ENCODE measurements around the gene OR4D11.
"Not testable (repeated sequence)": the region's sequence is repeated elsewhere in the genome, so short reads cannot be mapped to it uniquely, and the experiment has no call there.

OR4D11 gene

GRCh38 chr11:59532620-59533019, 29.2 kb downstream of the OR4D11 start:
- Mint-ChIP-seq H3K4me1 (ENCODE audit: low read depth) (no peaks in the 10 kb centered on the region), H3K9me3 (no peaks in the 10 kb centered on the region)
- intact Hi-C loops (cut with micrococcal nuclease): no loop called here

GRCh38 chr11:59534676-59535075, 31.3 kb downstream of the OR4D11 start:
- Mint-ChIP-seq H3K9me3 (no peaks in the 10 kb centered on the region), H3K36me3 (ENCODE audit: low read depth) (no peaks in the 10 kb centered on the region), H3K4me1 (ENCODE audit: low read depth) (no peaks in the 10 kb centered on the region), H3K4me3 (no peak overlapping the region), H3K27me3 (no peaks in the 10 kb centered on the region), H3K27ac (no peak overlapping the region)
- intact Hi-C loops (cut with micrococcal nuclease): no loop called here

More at GRCh38 chr11:59532620-59533019, 29.2 kb downstream of the OR4D11 start:
- no peaks in the 10 kb centered on the region for H3K36me3 Mint-ChIP-seq (ENCODE audit: low read depth)
- H3K4me3 Mint-ChIP-seq: no peak overlapping the region
- no peak overlapping the region for H3K27ac Mint-ChIP-seq
- no peaks in the 10 kb centered on the region for H3K27me3 Mint-ChIP-seq

- Mint-ChIP-seq H3K9me3 (no peaks in the 10 kb centered on the region), H3K27me3 (no peaks in the 10 kb centered on the region), H3K36me3 (ENCODE audit: low read depth) (no peaks in the 10 kb centered on the region), H3K27ac (no peak overlapping the region), H3K4me3 (no peak overlapping the region), H3K4me1 (ENCODE audit: low read depth) (peaks cover 19% of the 10 kb centered on the region)
- intact Hi-C loops (cut with micrococcal nuclease): no loop called here
These were observed 38.9 kb downstream of the OR4D11 start for GRCh38 chr11:59542142-59542810.

- H3K9me3 Mint-ChIP-seq; H3K36me3 Mint-ChIP-seq (ENCODE audit: low read depth); H3K27me3 Mint-ChIP-seq; intact Hi-C loops (cut with micrococcal nuclease); H3K4me3 Mint-ChIP-seq; H3K27ac Mint-ChIP-seq: not testable (repeated sequence)
- H3K4me1 Mint-ChIP-seq (ENCODE audit: low read depth): peaks cover 26% of the 10 kb centered on the region
These were observed 40.3 kb downstream of the OR4D11 start for GRCh38 chr11:59543713-59544112.

GRCh38 chr11:59544869-59545178, 41.4 kb downstream of the OR4D11 start:
- Mint-ChIP-seq H3K4me3 (no peak overlapping the region), H3K36me3 (ENCODE audit: low read depth) (no peaks in the 10 kb centered on the region), H3K27me3 (no peaks in the 10 kb centered on the region), H3K27ac (no peak overlapping the region), H3K4me1 (ENCODE audit: low read depth) (peaks cover 32% of the 10 kb centered on the region), H3K9me3 (no peaks in the 10 kb centered on the region)
- intact Hi-C loops (cut with micrococcal nuclease): no loop called here

GRCh38 chr11:59545179-59546020, 42.0 kb downstream of the OR4D11 start:
- no peaks in the 10 kb centered on the region for H3K36me3 Mint-ChIP-seq (ENCODE audit: low read depth)
- intact Hi-C loops (cut with micrococcal nuclease): no loop called here
- peaks cover 1% of the 10 kb centered on the region for H3K27me3 Mint-ChIP-seq
- H3K27ac Mint-ChIP-seq: peak overlapping the region; percentile 10
- no peak overlapping the region for H3K4me3 Mint-ChIP-seq
- H3K9me3 Mint-ChIP-seq: no peaks in the 10 kb centered on the region
- H3K4me1 Mint-ChIP-seq (ENCODE audit: low read depth): peaks cover 36% of the 10 kb centered on the region

GRCh38 chr11:59547605-59548308, 44.4 kb downstream of the OR4D11 start:
- H3K27ac Mint-ChIP-seq: not testable (repeated sequence)

GRCh38 chr11:59548309-59548656, 44.9 kb downstream of the OR4D11 start:
- peaks cover 14% of the 10 kb centered on the region for H3K27me3 Mint-ChIP-seq
- intact Hi-C loops (cut with micrococcal nuclease): no loop called here
- no peaks in the 10 kb centered on the region for H3K36me3 Mint-ChIP-seq (ENCODE audit: low read depth)
- no peaks in the 10 kb centered on the region for H3K9me3 Mint-ChIP-seq
- no peak overlapping the region for H3K27ac Mint-ChIP-seq
- no peak overlapping the region for H3K4me3 Mint-ChIP-seq
- peaks cover 44% of the 10 kb centered on the region for H3K4me1 Mint-ChIP-seq (ENCODE audit: low read depth)

More at GRCh38 chr11:59547605-59548308, 44.4 kb downstream of the OR4D11 start:
- H3K4me3 Mint-ChIP-seq; H3K9me3 Mint-ChIP-seq; intact Hi-C loops (cut with micrococcal nuclease); H3K36me3 Mint-ChIP-seq (ENCODE audit: low read depth): not testable (repeated sequence)
- Mint-ChIP-seq H3K27me3 (peaks cover 13% of the 10 kb centered on the region), H3K4me1 (ENCODE audit: low read depth) (peaks cover 44% of the 10 kb centered on the region)

GRCh38 chr11:59550368-59550841, 47.0 kb downstream of the OR4D11 start:
- Mint-ChIP-seq H3K9me3 (no peaks in the 10 kb centered on the region), H3K27me3 (peaks cover 31% of the 10 kb centered on the region), H3K36me3 (ENCODE audit: low read depth) (no peaks in the 10 kb centered on the region), H3K4me1 (ENCODE audit: low read depth) (peaks cover 37% of the 10 kb centered on the region), H3K4me3 (peak overlapping the region; percentile 72), H3K27ac (peak overlapping the region; percentile 83)
- intact Hi-C loops (cut with micrococcal nuclease): no loop called here

- Mint-ChIP-seq H3K9me3 (no peaks in the 10 kb centered on the region), H3K27me3 (peaks cover 37% of the 10 kb centered on the region), H3K4me1 (ENCODE audit: low read depth) (peaks cover 41% of the 10 kb centered on the region), H3K27ac (peak overlapping the region; percentile 83), H3K4me3 (peak overlapping the region; percentile 72), H3K36me3 (ENCODE audit: low read depth) (no peaks in the 10 kb centered on the region)
- intact Hi-C loops (cut with micrococcal nuclease): no loop called here
These were observed 47.7 kb downstream of the OR4D11 start for GRCh38 chr11:59550842-59551658.

GRCh38 chr11:59551659-59552521, 48.5 kb downstream of the OR4D11 start:
- Mint-ChIP-seq H3K4me3 (no peak overlapping the region), H3K9me3 (no peaks in the 10 kb centered on the region), H3K4me1 (ENCODE audit: low read depth) (peaks cover 42% of the 10 kb centered on the region), H3K27me3 (peaks cover 43% of the 10 kb centered on the region), H3K27ac (no peak overlapping the region), H3K36me3 (ENCODE audit: low read depth) (no peaks in the 10 kb centered on the region)
- intact Hi-C loops (cut with micrococcal nuclease): no loop called here

- Mint-ChIP-seq H3K9me3 (no peaks in the 10 kb centered on the region), H3K27me3 (peaks cover 48% of the 10 kb centered on the region), H3K4me1 (ENCODE audit: low read depth) (peaks cover 41% of the 10 kb centered on the region), H3K36me3 (ENCODE audit: low read depth) (no peaks in the 10 kb centered on the region), H3K27ac (no peak overlapping the region), H3K4me3 (no peak overlapping the region)
- intact Hi-C loops (cut with micrococcal nuclease): no loop called here
These were observed 49.5 kb downstream of the OR4D11 start for GRCh38 chr11:59552844-59553243.

- H3K4me3 Mint-ChIP-seq: no peak overlapping the region
- H3K27me3 Mint-ChIP-seq: peaks cover 48% of the 10 kb centered on the region
- no peaks in the 10 kb centered on the region for H3K36me3 Mint-ChIP-seq (ENCODE audit: low read depth)
- no peaks in the 10 kb centered on the region for H3K9me3 Mint-ChIP-seq
- intact Hi-C loops (cut with micrococcal nuclease): no loop called here
- no peak overlapping the region for H3K27ac Mint-ChIP-seq
- peaks cover 43% of the 10 kb centered on the region for H3K4me1 Mint-ChIP-seq (ENCODE audit: low read depth)
These were observed 49.9 kb downstream of the OR4D11 start for GRCh38 chr11:59553323-59553722.
